ENCODE data around the gene EPHX1.

- no peak for TF ChIP-seq CTCF (IDR thresholded peaks at IDR 0.05)
- TF ChIP-seq ZFX (IDR thresholded peaks at IDR 0.05; ENCODE audit: borderline replicate concordance) = no peak
Measured at GRCh38 chr1:225827076-225827475, 17.2 kb downstream of the EPHX1 start.
